Rectal smooth muscle tissue (tissue), 1 donor: Measurements from ENCODE around the gene DISP2.
A peak's percentile ranks its signal among the peaks of the same experiment; 100 is the strongest.

Experiments
- H3K27ac ChIP-seq: one replicate; pipeline ENCODE4 v1.7.0; 2013; ENCODE audit warnings: low read depth, low read length, inconsistent platforms
- H3K27me3 ChIP-seq: one replicate; pipeline ENCODE4 v1.7.0; 2013; ENCODE audit warnings: low read length; ENCODE audit not compliant: control insufficient read depth, insufficient read depth
- H3K36me3 ChIP-seq: one replicate; pipeline ENCODE4 v1.7.0; 2013; ENCODE audit warnings: low read length; ENCODE audit not compliant: control insufficient read depth, insufficient read depth
- H3K4me1 ChIP-seq: one replicate; pipeline ENCODE4 v1.7.0; 2013; ENCODE audit warnings: low read length; ENCODE audit not compliant: control insufficient read depth, insufficient read depth
- H3K4me3 ChIP-seq: one replicate; pipeline ENCODE4 v1.7.0; 2013; ENCODE audit warnings: low read length
- H3K9ac ChIP-seq: one replicate; pipeline ENCODE4 v1.7.0; 2013; ENCODE audit warnings: low read length

The DISP2 gene

DNA sequence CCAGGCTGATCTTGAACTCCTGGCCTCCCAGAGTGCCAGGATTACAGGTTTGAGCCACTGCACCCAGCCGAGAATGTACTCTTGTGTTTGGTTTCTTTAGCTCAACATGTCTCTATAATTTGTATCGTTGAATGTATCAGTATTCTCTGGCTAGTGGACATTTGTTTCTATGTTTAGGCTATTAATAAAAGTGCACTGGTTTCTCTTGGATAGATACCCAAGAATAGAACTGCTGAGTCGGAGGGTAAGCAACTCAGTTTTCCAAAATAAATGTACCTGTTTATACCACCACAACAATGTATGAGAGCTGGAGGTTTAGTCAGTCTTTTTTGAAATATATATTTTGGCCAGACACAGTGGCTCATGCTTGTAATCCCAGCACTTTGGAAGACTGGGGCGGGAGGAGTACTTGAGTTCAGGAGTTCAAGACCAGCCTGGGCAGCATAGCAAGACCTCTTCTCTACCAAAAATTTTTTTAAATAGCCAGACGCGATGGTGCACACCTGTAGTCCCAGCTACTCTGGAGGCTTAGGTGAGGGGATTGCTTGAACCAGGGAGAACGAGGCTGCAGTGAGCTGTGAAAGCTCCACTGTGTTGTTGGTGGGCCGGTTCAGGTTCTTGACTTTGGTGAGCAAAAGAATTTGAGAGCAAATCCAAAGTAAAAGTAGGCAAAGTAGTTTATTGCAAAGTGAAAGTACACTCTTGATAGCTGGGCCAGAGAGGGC, 39.8 kb downstream of the DISP2 start:
- no peaks in the 10 kb centered on the region for H3K4me1 ChIP-seq
- H3K4me3 ChIP-seq = no peak overlapping the region
- no peaks in the 10 kb centered on the region for H3K27me3 ChIP-seq
- peaks cover 4% of the 10 kb centered on the region for H3K36me3 ChIP-seq
- H3K27ac ChIP-seq = no peak overlapping the region
- no peak overlapping the region for H3K9ac ChIP-seq

GRCh38 chr15:40398413-40398873, 40.4 kb downstream of the DISP2 start:
- no peak overlapping the region for H3K27ac ChIP-seq
- no peaks in the 10 kb centered on the region for H3K36me3 ChIP-seq
- H3K4me3 ChIP-seq = no peak overlapping the region

GRCh38 chr15:40399370-40399769, 41.4 kb downstream of the DISP2 start:
- H3K9ac ChIP-seq = no peak overlapping the region
- no peaks in the 10 kb centered on the region for H3K27me3 ChIP-seq
- H3K4me3 ChIP-seq = no peak overlapping the region
- no peak overlapping the region for H3K27ac ChIP-seq
- no peaks in the 10 kb centered on the region for H3K36me3 ChIP-seq
- no peaks in the 10 kb centered on the region for H3K4me1 ChIP-seq

More at GRCh38 chr15:40398413-40398873, 40.4 kb downstream of the DISP2 start:
- H3K9ac ChIP-seq = no peak overlapping the region
- no peaks in the 10 kb centered on the region for H3K4me1 ChIP-seq
- no peaks in the 10 kb centered on the region for H3K27me3 ChIP-seq

GRCh38 chr15:40405501-40406381, 47.7 kb downstream of the DISP2 start, which contains the start of gene IVD:
Gene IVD (plus strand): TSS chr15:40405795. CDS start chr15:40405828, 33 bp downstream.
- Histone ChIP-seq H3K9ac (peak within 1 kb of the TSS; percentile 64), H3K27ac (peak within 1 kb of the TSS; percentile 76), H3K4me1 (peaks cover 5% of the 10 kb centered on the region), H3K27me3 (no peaks in the 10 kb centered on the region), H3K4me3 (peak within 1 kb of the TSS; percentile 98), H3K36me3 (peaks cover 15% of the 10 kb centered on the region)

DNA sequence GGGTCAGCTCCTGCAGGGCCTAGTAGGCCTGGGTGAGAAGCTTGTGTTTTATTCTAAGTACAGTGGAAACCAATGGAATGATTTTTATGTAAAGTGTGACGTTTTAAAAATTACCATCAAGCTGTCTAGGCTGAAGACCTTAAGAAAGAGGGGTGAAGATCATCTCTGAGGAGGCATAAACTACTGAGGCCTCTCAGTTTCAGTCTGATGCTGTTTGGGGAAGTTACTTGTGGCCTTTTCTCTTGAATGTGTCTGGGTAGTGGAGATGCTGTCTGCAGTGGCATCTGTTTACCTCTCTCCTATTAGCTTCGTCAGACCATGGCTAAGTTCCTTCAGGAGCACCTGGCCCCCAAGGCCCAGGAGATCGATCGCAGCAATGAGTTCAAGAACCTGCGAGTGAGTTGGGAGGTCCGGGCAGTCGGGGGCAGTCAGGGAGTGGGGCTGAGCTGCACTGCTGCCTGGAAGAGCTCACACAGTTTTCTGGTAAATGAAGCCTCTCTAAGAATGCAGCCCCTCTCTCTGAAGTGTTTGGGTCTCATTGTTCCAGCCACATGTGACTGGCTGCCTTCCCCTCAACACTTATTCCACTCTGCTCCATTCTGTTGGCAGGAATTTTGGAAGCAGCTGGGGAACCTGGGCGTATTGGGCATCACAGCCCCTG, 49.4 kb downstream of the DISP2 start:
- peaks cover 5% of the 10 kb centered on the region for H3K4me1 ChIP-seq
- H3K4me3 ChIP-seq = no peak overlapping the region
- H3K9ac ChIP-seq = no peak overlapping the region
- H3K36me3 ChIP-seq = peaks cover 26% of the 10 kb centered on the region
- no peaks in the 10 kb centered on the region for H3K27me3 ChIP-seq
- H3K27ac ChIP-seq = no peak overlapping the region

DNA sequence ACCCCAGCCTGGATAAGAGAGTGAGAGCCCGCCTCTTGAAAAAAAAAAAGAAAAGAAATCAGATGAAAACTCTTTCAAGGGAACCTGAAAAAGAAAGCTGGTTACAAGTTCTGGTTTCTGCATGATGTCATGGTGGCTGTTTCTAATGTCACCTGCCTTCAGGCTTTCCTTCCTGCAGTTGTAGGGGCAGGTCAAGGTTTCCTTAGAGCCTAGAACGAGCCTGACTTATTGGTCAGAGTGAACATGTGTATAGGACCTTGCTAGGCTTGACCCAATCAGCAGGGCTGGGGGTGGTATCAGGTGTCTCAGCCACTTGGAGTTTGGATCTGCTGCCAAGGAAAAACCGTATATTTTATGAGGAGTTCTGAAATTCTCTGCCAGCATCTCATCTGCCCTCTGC, 51.3 kb downstream of the DISP2 start:
- Histone ChIP-seq H3K27me3 (no peaks in the 10 kb centered on the region), H3K4me1 (peaks cover 5% of the 10 kb centered on the region), H3K36me3 (peaks cover 26% of the 10 kb centered on the region), H3K4me3 (no peak overlapping the region), H3K27ac (no peak overlapping the region), H3K9ac (no peak overlapping the region)

GRCh38 chr15:40410476-40410875, 52.5 kb downstream of the DISP2 start:
- Histone ChIP-seq H3K4me1 (peaks cover 5% of the 10 kb centered on the region), H3K27me3 (no peaks in the 10 kb centered on the region), H3K36me3 (peaks cover 36% of the 10 kb centered on the region), H3K9ac (no peak overlapping the region), H3K4me3 (no peak overlapping the region), H3K27ac (no peak overlapping the region)

GRCh38 chr15:40412095-40412759, 54.2 kb downstream of the DISP2 start:
- no peak overlapping the region for H3K4me3 ChIP-seq
- peaks cover 43% of the 10 kb centered on the region for H3K36me3 ChIP-seq
- H3K27me3 ChIP-seq = no peaks in the 10 kb centered on the region
- H3K9ac ChIP-seq = no peak overlapping the region
- peaks cover 2% of the 10 kb centered on the region for H3K4me1 ChIP-seq
- no peak overlapping the region for H3K27ac ChIP-seq

DNA sequence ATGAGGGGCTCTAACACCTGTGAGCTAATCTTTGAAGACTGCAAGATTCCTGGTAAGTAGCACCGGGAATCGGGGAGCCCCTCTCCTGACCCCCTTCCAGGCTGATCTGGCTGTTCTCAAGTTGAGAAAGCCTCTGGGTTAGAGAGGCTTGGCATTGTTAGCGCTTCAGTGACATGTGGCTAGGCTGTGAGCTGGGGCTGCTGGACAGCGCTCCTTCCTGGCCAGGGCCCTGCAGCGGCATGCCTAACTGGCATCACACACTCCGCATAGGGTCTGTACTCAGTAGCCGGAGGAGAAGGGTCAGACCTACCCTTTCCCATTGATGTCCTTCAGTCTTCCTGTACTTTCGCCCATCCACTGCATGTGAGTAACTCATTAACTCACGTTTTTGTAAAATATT, 55.0 kb downstream of the DISP2 start:
- no peak overlapping the region for H3K27ac ChIP-seq
- H3K36me3 ChIP-seq = peaks cover 47% of the 10 kb centered on the region

GRCh38 chr15:40414816-40415215, 56.8 kb downstream of the DISP2 start:
- Histone ChIP-seq H3K4me1 (no peaks in the 10 kb centered on the region), H3K4me3 (no peak overlapping the region), H3K9ac (no peak overlapping the region), H3K27me3 (no peaks in the 10 kb centered on the region), H3K36me3 (peaks cover 44% of the 10 kb centered on the region), H3K27ac (no peak overlapping the region)

More for the DNA sequence above, 55.0 kb downstream of the DISP2 start:
- H3K9ac ChIP-seq = no peak overlapping the region
- no peaks in the 10 kb centered on the region for H3K27me3 ChIP-seq
- H3K4me1 ChIP-seq = no peaks in the 10 kb centered on the region
- H3K4me3 ChIP-seq = no peak overlapping the region

- H3K9ac ChIP-seq = no peak overlapping the region
- H3K4me3 ChIP-seq = no peak overlapping the region
- H3K27me3 ChIP-seq = no peaks in the 10 kb centered on the region
- peaks cover 43% of the 10 kb centered on the region for H3K36me3 ChIP-seq
- no peaks in the 10 kb centered on the region for H3K4me1 ChIP-seq
- no peak overlapping the region for H3K27ac ChIP-seq
These were observed 57.2 kb downstream of the DISP2 start for GRCh38 chr15:40415226-40415625.

DNA sequence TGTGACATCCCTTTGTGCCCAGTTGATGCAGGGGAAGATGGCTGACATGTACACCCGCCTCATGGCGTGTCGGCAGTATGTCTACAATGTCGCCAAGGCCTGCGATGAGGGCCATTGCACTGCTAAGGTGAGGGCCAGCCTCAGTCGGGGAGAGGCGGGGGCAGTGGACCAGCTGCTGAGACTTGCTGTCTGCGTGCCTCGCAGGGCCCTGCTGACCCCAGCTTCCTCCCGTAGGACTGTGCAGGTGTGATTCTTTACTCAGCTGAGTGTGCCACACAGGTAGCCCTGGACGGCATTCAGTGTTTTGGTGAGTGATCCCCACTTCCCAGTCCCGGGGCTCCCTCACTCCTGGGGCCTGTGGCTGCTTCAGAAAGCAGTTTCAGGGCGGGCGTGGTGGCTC, 58.0 kb downstream of the DISP2 start:
- no peak overlapping the region for H3K27ac ChIP-seq
- no peaks in the 10 kb centered on the region for H3K27me3 ChIP-seq
- peaks cover 36% of the 10 kb centered on the region for H3K36me3 ChIP-seq
- no peaks in the 10 kb centered on the region for H3K4me1 ChIP-seq
- no peak overlapping the region for H3K4me3 ChIP-seq
- no peak overlapping the region for H3K9ac ChIP-seq
